WI38 (cell line): ENCODE results near the gene SHB.

ENCODE experiments used
- H3K4me3 ChIP-seq: 2 replicates; pipeline ENCODE4 v1.5.1; 2011; ENCODE audit warnings: low read depth, mild to moderate bottlenecking, control low read depth, low read length
- CTCF ChIP-seq: IDR thresholded peaks from 2 replicates; pipeline ENCODE4 v1.5.1; 2012; ENCODE audit warnings: low read depth, mild to moderate bottlenecking, control low read depth, low read length

SHB gene

DNA sequence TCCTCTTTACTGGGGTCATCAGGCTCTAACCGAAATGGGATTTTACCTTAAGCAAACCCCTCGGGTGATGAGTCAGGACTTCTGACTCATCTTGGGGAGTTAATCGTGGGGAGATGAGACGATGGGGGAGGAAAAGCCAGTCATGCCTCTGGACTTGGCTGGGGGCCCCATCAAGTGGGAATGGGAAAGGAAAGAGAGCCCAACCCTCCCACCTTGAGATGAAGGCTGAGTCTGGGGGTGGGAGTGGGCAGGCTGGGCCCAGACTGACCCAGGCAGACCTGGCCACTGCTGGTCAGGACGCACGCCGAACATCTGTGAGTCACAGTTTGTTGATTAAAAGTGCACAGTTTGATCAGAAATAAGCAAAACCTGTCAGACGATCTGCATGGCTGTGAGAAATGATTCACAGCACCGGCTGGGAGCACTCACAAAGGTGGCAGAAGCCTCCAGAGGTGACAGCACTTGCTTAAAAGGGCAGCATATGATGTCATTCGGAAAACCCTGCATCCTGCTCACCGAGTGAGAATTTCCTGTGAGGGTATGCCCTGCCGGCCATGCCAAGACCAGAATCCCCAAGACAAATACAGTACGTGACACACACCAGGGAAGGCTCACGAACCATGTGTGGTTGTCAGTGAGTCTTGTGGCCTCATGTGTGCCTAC is 115.1 kb downstream of the SHB start:
- peak overlapping the region; percentile 8; the same call in 1 of the 2 replicates for H3K4me3 ChIP-seq
- TF ChIP-seq CTCF: 0 out of 2 replicates have a peak, but pooled peaks have one; percentile 5

- peak overlapping the region; percentile 8; the same call in 1 of the 2 replicates for H3K4me3 ChIP-seq
- no peak for TF ChIP-seq CTCF
Measured at GRCh38 chr9:37953206-37953774, 115.7 kb downstream of the SHB start.

- TF ChIP-seq CTCF: no peak
- no peak overlapping the region for H3K4me3 ChIP-seq
Measured at GRCh38 chr9:37952731-37953130, 116.3 kb downstream of the SHB start.

DNA sequence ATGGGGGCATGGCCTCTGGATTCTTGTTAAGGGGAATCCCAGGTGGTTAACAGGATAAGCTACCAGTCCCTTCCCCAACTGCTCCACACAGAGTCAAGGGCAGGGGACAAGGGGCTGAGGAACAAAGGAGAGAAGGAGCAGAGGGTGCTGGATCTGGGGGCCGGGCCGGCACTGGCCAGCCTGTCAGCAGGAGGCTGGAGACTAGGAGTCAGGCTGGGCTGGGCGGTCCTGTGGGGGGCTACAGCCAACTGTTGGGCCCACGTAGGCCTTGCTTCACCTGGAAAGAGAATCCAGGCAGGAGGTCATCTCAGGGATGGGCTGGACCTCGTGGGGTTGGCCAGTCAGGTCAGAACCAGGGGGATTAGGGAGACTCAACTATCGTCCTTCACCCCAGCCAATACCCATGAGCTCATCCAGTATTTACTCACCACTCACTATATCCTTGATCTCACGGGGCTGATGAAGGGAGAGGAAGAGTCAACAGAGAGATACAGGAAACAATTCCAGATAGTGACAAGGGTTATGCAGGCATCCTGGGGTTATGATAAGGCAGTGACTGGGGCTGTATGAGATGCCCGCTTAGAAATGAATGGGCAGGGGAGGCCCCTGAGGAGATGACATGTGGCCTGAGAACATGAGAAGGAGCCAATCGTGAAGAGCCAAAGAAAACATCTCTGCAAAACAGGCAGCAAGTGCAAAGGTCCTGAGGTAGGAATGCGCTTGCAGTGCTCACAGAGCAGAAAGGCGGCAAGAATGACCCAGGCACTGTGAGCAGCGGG is 117.2 kb downstream of the SHB start:
- no peak for TF ChIP-seq CTCF
- no peak overlapping the region for H3K4me3 ChIP-seq

DNA sequence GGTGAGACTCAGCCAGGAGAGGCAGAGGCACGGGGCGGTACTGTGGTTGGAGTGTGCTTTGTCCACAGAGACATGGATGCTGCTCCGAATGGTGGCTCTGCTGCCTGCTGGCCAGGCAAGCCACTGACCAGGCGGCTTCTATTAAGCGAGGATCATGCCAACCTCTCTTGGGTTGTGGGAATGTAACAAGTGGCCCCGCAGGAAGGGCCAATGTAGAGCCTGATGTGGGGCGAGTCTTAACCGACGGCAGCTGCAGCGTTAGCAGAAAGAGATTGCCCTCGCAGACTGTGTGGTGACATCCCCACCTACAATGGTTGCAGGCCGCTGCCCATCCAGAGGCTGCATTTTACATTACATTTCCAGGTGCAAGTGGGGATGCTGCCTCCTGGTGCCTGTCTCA is 118.5 kb downstream of the SHB start:
- TF ChIP-seq CTCF: no peak
- H3K4me3 ChIP-seq: no peak overlapping the region

DNA sequence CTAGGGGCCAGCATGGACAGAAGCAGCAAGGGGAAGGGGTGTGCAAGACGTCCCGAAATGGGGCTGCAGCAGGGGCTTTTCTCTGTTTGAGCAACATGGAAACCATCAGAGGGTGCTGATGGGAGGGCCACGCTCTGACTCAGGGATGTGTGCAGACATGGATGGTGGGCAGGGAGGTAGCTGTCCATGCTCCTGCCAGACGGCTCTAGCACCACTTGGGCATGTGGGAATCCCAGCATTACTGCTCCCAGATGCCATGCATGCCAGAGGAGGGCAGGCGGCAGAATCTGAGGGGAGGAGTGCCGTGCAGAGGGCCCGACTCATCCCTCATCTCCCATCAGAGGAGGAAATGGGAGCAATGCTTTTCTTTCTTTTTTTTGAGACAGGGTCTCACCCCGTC is 119.5 kb downstream of the SHB start:
- H3K4me3 ChIP-seq: no peak overlapping the region
- TF ChIP-seq CTCF: no peak
